ENCODE measurements around the gene PATJ.

PATJ gene

GRCh38 chr1:62221171-62221570 lies 478.9 kb downstream of the PATJ start:
- DNase-seq = no peak

- DNase-seq = no peak
These were observed 480.0 kb downstream of the PATJ start for GRCh38 chr1:62222321-62222720.

GRCh38 chr1:62224182-62224581 lies 481.9 kb downstream of the PATJ start:
- DNase-seq = no peak

GRCh38 chr1:62227496-62227895 lies 485.2 kb downstream of the PATJ start:
- DNase-seq = no peak

Measured in inflammatory macrophage treated with lipopolysaccharide for 1 hour (primary cell).